Caco-2 (cell line): ENCODE measurements around the gene BSPRY. TPM values are rescaled to one million over a fixed set of nuclear protein-coding genes. Genes with fewer than 3 reads are reported as not detected.

ENCODE experiments used
- BruUV-seq: library from RNA; stranded (reverse); fragments of 400-500 nt; replicated peaks from 2 replicates; lab custom pipeline; 2021; lab: Mats Ljungman, UMichigan
- CTCF ChIA-PET: fragments of 300-600 bp; sonication (Branson Sonifier 250); formaldehyde crosslinking; loops from one replicate; lab custom pipeline; 2022; ENCODE audit warnings: antibody characterized with exemption; lab: Charles Lee
- POLR2A ChIA-PET: fragments of 300-600 bp; sonication (Branson Sonifier 250); formaldehyde crosslinking; loops from one replicate; lab custom pipeline; 2022; ENCODE audit warnings: antibody characterized with exemption; lab: Charles Lee
- DNase-seq, 2 experiments: peaks; one replicate each; pipeline versions ENCODE4 v3.0.0 to v3.0.0-alpha.2; 2020 to 2022
- H3K27me3 ChIP-seq: replicated peaks from 2 replicates; pipeline ENCODE4 v1.6.0; 2011; ENCODE audit warnings: low read length; ENCODE audit not compliant: control insufficient read depth, insufficient read depth
- H3K36me3 ChIP-seq: 2 replicates; pipeline ENCODE4 v1.5.1; 2011; ENCODE audit warnings: low read length; ENCODE audit not compliant: control insufficient read depth, insufficient read depth
- H3K4me1 ChIP-seq: fragments of 250-450 bp; sonication (Bioruptor Pico); 2 replicates; pipeline ENCODE4 v1.5.1; 2020; ENCODE audit warnings: mild to moderate bottlenecking
- H3K4me3 ChIP-seq: 2 replicates; pipeline ENCODE4 v1.5.1; 2011; ENCODE audit warnings: low read depth, mild to moderate bottlenecking, control low read depth, low read length
- H3K9me3 ChIP-seq: fragments of 250-450 bp; sonication (Bioruptor Pico); 2 replicates; pipeline ENCODE4 v1.5.1; 2020; ENCODE audit warnings: mild to moderate bottlenecking, moderate library complexity
- H3K27ac Mint-ChIP-seq: one replicate; pipeline ENCODE4 v1.8.0; 2022; ENCODE audit warnings: mixed read lengths; ENCODE audit not compliant: unreplicated experiment
- H3K27me3 Mint-ChIP-seq: one replicate; pipeline ENCODE4 v1.8.0; 2022; ENCODE audit warnings: mixed read lengths; ENCODE audit not compliant: insufficient read depth, unreplicated experiment
- H3K36me3 Mint-ChIP-seq: one replicate; pipeline ENCODE4 v1.8.0; 2022; ENCODE audit warnings: mild to moderate bottlenecking, mixed read lengths; ENCODE audit not compliant: insufficient read depth, unreplicated experiment
- H3K4me1 Mint-ChIP-seq: one replicate; pipeline ENCODE4 v1.8.0; 2022; ENCODE audit warnings: low read depth, mixed read lengths; ENCODE audit not compliant: unreplicated experiment
- H3K4me3 Mint-ChIP-seq: one replicate; pipeline ENCODE4 v1.8.0; 2022; ENCODE audit warnings: mild to moderate bottlenecking, moderate library complexity, mixed read lengths; ENCODE audit not compliant: unreplicated experiment
- H3K9me3 Mint-ChIP-seq: one replicate; pipeline ENCODE4 v1.8.0; 2022; ENCODE audit warnings: mixed read lengths; ENCODE audit not compliant: unreplicated experiment
- intact Hi-C: fragments of 100-400 bp; cut with micrococcal nuclease; formaldehyde crosslinking; loops from one replicate; pipeline ENCODE4 v1.10.0; 2022; ENCODE audit not compliant: unreplicated experiment
- total RNA-seq: library from RNA; stranded (reverse); gene quantifications from 2 replicates; pipeline ENCODE4 v1.2.3, GENCODE V29; 2022
- TF ChIP-seq, protein P1 (sequence below), 2 experiments: fragments of 200-600 bp in 1 of 2; IDR thresholded peaks; 1 replicate in 1 of 2; 2 replicates in 1 of 2; pipeline versions ENCODE4 v1.5.1 to v1.8.0; 2011 to 2022; ENCODE audit warnings: antibody characterized with exemption in 1 of 2, control low read depth in 1 of 2, inconsistent platforms in 1 of 2, low read depth in 1 of 2, low read length in 1 of 2, mild to moderate bottlenecking in 1 of 2, moderate library complexity in 1 of 2; ENCODE audit not compliant: insufficient read depth in 1 of 2, severe bottlenecking in 1 of 2, unreplicated experiment in 1 of 2

The BSPRY gene
- total RNA-seq, 1 experiment from 2014 or later = 14.7 TPM

DNA sequence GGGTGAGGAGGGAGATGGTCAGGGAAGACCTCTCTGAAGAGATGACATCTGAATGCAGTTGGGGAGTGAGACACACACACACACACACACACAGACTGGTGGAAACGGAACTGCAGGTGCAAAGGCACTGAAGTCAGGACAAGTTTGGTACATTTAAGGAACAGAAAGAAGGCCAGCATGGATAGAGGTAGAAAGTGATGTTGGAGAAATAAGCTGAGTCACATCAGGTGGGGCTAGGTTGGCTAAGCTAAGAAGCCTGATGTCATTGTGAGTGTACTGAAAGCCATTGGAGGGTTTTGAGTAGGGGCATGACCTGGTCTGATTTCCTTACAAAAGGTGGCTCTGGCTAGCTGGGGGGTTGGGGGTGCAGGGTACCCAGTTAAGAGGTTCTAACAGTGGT lies 3.1 kb downstream of the BSPRY start:
- H3K27me3 Mint-ChIP-seq = no peaks in the 10 kb centered on the region
- no peak overlapping the region for H3K27ac Mint-ChIP-seq
- BruUV-seq = no TSS peak
- TF ChIP-seq, protein P1, sequence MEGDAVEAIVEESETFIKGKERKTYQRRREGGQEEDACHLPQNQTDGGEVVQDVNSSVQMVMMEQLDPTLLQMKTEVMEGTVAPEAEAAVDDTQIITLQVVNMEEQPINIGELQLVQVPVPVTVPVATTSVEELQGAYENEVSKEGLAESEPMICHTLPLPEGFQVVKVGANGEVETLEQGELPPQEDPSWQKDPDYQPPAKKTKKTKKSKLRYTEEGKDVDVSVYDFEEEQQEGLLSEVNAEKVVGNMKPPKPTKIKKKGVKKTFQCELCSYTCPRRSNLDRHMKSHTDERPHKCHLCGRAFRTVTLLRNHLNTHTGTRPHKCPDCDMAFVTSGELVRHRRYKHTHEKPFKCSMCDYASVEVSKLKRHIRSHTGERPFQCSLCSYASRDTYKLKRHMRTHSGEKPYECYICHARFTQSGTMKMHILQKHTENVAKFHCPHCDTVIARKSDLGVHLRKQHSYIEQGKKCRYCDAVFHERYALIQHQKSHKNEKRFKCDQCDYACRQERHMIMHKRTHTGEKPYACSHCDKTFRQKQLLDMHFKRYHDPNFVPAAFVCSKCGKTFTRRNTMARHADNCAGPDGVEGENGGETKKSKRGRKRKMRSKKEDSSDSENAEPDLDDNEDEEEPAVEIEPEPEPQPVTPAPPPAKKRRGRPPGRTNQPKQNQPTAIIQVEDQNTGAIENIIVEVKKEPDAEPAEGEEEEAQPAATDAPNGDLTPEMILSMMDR (IDR thresholded peaks at IDR 0.05; ENCODE audit: insufficient read depth in 1 of 2, low read depth in 1 of 2, low read length in 1 of 2, severe bottlenecking in 1 of 2, unreplicated experiment in 1 of 2) = no peak
- H3K27me3 ChIP-seq = no peaks in the 10 kb centered on the region
- no peak for DNase-seq
- intact Hi-C loops = no loop called here
- no peaks in the 10 kb centered on the region for H3K36me3 ChIP-seq
- no peak overlapping the region for H3K4me3 ChIP-seq
- H3K4me3 Mint-ChIP-seq = no peak overlapping the region
- H3K9me3 Mint-ChIP-seq = no peaks in the 10 kb centered on the region
- peaks cover 7% of the 10 kb centered on the region for H3K4me1 Mint-ChIP-seq
- ChIA-PET POLR2A (no interaction called here), CTCF (interaction anchor here (1.0 kb wide), 1 partner anchor 49 kb away, joined by 3 read pairs; the partner anchor contains the start of gene ALAD)
- no peaks in the 10 kb centered on the region for H3K9me3 ChIP-seq
- H3K36me3 Mint-ChIP-seq = no peaks in the 10 kb centered on the region
- no peaks in the 10 kb centered on the region for H3K4me1 ChIP-seq

DNA sequence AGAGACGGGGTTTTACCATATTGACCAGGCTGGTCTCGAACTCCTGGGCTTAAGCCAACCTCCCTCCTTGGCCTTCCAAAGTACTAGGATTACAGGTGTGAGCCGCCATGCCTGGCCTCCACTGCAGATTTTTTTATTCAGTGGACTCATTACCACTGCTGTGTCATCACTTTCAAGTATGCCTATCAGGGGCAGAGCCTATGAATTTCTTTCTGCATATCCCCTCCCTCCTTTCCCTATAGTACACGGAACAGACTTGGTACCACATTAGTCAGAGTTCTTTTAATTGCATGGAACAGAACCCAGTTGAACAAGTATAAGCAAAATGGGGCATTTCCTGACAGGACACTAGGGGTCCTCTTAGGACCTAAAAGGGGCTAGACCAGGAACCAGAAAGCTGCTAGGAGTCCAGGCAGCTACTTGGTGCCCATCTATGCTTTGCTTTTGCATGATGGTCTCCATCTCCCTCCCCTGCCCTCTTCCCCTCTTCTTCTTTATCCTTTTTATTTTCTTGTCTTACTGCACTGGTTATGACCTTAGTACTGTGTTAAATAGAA lies 5.8 kb downstream of the BSPRY start:
- TF ChIP-seq, protein P1 (IDR thresholded peaks at IDR 0.05; ENCODE audit: insufficient read depth in 1 of 2, low read depth in 1 of 2, low read length in 1 of 2, severe bottlenecking in 1 of 2, unreplicated experiment in 1 of 2) = peak; percentile 43 to 46
- DNase-seq = peak in 1 of 2 experiments; percentile 52
- intact Hi-C loops = loop anchor here (1.0 kb wide), 2 partner anchors 46 to 52 kb away; partner anchors contain the start of gene ALAD
- no peaks in the 10 kb centered on the region for H3K36me3 Mint-ChIP-seq
- no TSS peak for BruUV-seq
- Histone ChIP-seq H3K4me3 (no peak overlapping the region), H3K27me3 (no peaks in the 10 kb centered on the region), H3K36me3 (no peaks in the 10 kb centered on the region), H3K4me1 (no peaks in the 10 kb centered on the region), H3K9me3 (no peaks in the 10 kb centered on the region)
- H3K4me1 Mint-ChIP-seq = peaks cover 4% of the 10 kb centered on the region
- H3K27ac Mint-ChIP-seq = no peak overlapping the region
- ChIA-PET POLR2A (no interaction called here), CTCF (interaction anchor here (0.7 to 1.1 kb wide), 7 partner anchors 9 to 303 kb away, joined by 3 to 11 read pairs (median 3); partner anchors contain the start of genes ALAD, C9orf43 and POLE3)
- H3K9me3 Mint-ChIP-seq = no peaks in the 10 kb centered on the region
- no peak overlapping the region for H3K4me3 Mint-ChIP-seq
- H3K27me3 Mint-ChIP-seq = no peaks in the 10 kb centered on the region

DNA sequence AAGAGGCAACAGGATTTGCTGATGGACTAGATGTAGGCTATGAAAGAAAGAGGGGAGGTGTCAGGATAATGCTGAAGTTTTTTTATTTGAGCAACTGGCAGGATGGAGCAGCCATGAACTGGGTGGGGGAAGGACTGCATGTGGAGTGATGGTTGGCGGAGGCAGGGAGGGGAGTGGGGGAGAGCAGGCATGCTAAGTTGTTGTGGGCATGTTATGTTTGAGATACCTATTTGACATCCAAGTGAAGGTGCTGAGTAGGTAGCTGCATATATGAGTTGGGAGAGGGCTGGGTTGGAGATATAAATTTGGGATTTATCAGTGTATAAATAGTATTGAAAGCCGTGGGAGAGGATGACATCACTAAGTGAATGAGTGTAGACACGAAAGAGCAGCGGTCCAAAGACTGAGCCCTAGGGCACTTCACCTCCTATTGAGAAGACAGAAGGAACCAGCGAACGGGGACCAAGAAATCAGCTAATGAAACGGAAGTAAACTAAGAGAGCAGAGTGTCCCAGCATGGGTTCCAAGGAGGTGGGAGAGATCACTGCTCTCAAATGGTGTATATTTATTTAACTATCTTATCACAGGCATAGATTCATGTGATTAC lies 7.4 kb downstream of the BSPRY start:
- intact Hi-C loops = no loop called here
- TF ChIP-seq, protein P1 (IDR thresholded peaks at IDR 0.05; ENCODE audit: insufficient read depth in 1 of 2, low read depth in 1 of 2, low read length in 1 of 2, severe bottlenecking in 1 of 2, unreplicated experiment in 1 of 2) = no peak
- H3K27me3 ChIP-seq = no peaks in the 10 kb centered on the region
- Mint-ChIP-seq H3K4me3 (no peak overlapping the region), H3K4me1 (no peaks in the 10 kb centered on the region), H3K27me3 (no peaks in the 10 kb centered on the region), H3K36me3 (no peaks in the 10 kb centered on the region), H3K9me3 (no peaks in the 10 kb centered on the region), H3K27ac (no peak overlapping the region)
- no peaks in the 10 kb centered on the region for H3K4me1 ChIP-seq
- ChIA-PET POLR2A (no interaction called here), CTCF (no interaction called here)
- BruUV-seq = no TSS peak
- DNase-seq = no peak
- H3K4me3 ChIP-seq = no peak overlapping the region
- H3K9me3 ChIP-seq = no peaks in the 10 kb centered on the region
- no peaks in the 10 kb centered on the region for H3K36me3 ChIP-seq
